GM19395 (cell line): Measurements from ENCODE around the gene FAM120A.

Experiments
- ATAC-seq: cut with Tn5 transposase; IDR thresholded peaks from one replicate; pipeline ENCODE4 v1.9.1; 2021; ENCODE audit warnings: mild to moderate bottlenecking, moderate library complexity; ENCODE audit not compliant: unreplicated experiment

FAM120A gene

DNA sequence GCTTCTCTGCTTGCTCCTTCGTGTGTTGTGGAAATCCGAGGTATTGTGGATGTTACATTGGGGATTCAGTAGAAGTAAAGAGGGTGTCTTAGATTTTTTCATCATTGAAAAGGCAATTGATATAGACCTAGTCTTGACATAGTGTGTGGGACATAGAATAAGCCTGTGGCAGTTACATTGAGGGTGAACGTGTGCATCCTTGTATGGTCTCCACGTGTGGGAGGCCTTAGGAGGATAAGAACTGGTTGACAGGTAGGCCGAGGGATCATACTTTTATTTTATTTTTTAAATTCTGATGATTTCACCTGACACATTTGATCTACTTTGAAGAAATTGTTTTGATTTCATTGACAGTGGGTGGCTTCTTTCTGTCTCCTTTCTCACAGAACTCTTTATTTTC lies 18.9 kb downstream of the FAM120A start:
- no peak for ATAC-seq

GRCh38 chr9:93471124-93471523 lies 19.6 kb downstream of the FAM120A start:
- no peak for ATAC-seq

DNA sequence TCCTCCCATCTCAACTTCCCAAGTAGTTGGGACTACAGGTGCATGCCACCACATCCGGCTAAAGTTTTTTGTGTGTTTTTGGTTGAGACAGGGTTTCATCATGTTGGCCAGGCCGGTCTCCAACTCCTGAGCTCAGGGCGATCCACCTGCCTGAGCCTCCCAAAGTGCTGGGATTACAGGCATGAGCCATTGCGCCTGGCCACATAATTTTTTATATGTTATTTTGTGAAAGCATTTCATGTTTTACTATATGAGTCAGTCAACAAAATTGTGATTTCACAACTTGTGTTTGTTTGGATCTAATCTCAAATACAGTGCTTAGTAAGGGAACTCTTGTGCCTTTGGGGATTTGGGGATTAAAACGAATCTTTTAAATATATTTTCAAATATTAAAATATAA lies 21.9 kb downstream of the FAM120A start:
- no peak for ATAC-seq

DNA sequence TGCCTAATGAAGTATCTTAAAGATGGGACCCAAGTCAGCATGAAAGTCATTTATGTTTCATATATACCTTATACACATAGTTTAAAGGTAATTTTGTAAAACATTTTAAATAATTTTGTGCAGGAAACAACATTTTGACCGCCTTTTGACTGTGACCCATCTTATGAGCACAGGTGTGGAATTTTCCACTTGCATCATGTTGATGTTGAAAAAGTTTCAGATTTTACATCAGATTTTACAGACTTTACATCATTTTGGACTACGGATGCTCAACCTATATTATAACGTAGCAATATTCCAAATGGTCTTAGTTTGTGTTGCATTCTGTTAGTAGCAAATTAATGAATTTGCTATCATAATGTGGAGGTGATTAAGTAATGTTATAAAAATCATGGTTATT lies 23.6 kb downstream of the FAM120A start:
- ATAC-seq = no peak

- no peak for ATAC-seq
Observed at GRCh38 chr9:93475856-93476255, 24.4 kb downstream of the FAM120A start.

- no peak for ATAC-seq
Observed at GRCh38 chr9:93476924-93477323, 25.4 kb downstream of the FAM120A start.

DNA sequence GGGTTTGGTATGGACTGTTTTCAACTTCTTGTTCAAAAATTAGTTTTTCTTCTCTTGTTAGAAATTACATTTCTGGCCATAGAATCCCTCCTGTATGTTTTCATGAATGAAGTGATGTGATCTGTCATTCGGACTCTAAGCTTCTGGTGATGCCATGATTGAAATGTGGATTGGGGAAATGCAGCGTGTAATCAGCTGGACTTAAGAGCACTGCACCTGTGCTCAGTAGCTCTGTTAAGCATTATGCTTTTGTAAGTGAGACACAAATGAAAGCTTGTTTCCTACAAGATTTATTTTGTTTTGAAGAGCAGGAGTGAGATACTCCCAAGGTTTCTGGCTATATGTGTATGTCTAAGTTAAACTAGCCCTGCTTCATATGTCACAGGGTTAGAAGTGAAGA lies 25.9 kb downstream of the FAM120A start:
- no peak for ATAC-seq

DNA sequence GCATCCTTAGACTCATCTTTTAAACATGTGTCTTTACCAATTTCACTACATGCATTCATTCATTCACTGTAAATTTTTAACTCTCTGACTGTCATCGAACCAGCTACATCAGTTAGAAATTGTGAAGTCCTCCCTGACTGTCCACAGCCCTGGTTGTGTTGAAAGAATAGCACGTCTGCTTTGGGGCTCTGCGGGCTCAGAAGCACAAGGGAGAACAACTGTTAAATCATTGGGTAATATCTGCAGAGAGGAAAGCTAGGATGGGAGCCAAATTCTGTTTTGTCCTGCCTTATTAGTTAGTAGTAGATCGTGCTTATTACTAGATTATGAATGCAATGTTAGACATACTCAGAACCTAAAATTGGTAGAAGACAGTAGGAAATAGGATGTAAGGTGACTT lies 28.2 kb downstream of the FAM120A start:
- no peak for ATAC-seq

- ATAC-seq = no peak
Observed at GRCh38 chr9:93480262-93480661, 28.8 kb downstream of the FAM120A start.

GRCh38 chr9:93480728-93481324 lies 29.3 kb downstream of the FAM120A start:
- ATAC-seq = no peak

DNA sequence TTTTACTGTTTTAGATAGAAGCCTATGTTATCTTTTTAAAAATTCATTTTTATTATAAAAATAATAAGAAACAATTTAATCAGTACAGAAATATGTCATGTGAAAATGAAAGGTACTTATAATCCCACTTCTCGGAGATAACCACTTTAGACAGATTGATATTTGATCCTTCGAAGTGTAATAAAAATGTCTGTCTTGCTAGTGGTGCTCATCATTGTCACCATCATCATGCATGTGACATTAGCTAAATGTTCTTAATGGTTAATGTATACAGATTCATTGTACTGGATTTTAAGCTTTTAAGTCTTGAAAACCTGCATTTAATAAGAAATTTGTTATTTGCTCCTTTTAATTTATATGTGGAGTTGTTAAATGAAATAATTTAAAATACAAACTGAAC lies 32.0 kb downstream of the FAM120A start:
- no peak for ATAC-seq

- no peak for ATAC-seq
Observed at GRCh38 chr9:93486268-93486667, 34.8 kb downstream of the FAM120A start.

DNA sequence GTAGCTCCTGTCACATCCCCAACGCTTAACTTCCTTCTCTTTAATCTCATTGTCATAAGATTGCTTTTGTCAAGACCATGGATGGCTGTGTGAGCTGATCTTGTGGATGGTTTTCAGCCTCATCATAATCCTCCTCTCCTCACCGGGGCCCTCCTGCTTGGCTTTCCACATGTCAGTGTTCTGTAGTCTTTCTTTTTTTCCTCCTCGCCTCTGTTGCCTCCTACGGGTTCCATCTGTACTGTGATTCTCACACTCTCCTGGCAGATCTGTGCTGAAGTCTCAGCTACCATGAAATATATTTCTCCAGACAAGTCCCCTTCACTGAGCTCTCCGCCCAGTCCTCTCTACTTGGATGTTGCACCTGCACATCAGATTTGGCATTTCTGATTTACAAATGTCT lies 36.8 kb downstream of the FAM120A start:
- no peak for ATAC-seq

GRCh38 chr9:93491593-93492232 lies 40.2 kb downstream of the FAM120A start:
- ATAC-seq = no peak

GRCh38 chr9:93492327-93492726 lies 40.8 kb downstream of the FAM120A start:
- no peak for ATAC-seq

DNA sequence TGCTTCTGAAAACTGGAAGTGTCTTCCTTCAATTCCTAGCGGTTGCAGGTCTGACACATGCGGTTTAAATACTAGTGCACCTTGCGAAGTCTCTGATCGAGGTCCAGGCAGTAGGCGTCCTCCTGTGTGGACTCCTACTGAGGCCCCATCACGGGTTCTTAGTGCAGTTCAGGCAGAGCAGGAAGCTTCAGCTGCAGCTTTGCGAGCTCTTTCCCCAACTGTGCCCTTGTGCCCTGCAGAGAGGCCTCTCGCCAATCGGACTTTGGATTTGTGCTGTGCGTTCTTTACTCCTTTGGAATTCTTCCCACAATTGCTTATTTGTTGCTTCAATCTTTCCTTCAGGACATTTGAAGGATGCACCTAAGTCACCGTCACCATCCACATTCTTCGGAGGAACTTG lies 42.5 kb downstream of the FAM120A start:
- no peak for ATAC-seq

GRCh38 chr9:93496285-93496684 lies 44.8 kb downstream of the FAM120A start:
- ATAC-seq = no peak

DNA sequence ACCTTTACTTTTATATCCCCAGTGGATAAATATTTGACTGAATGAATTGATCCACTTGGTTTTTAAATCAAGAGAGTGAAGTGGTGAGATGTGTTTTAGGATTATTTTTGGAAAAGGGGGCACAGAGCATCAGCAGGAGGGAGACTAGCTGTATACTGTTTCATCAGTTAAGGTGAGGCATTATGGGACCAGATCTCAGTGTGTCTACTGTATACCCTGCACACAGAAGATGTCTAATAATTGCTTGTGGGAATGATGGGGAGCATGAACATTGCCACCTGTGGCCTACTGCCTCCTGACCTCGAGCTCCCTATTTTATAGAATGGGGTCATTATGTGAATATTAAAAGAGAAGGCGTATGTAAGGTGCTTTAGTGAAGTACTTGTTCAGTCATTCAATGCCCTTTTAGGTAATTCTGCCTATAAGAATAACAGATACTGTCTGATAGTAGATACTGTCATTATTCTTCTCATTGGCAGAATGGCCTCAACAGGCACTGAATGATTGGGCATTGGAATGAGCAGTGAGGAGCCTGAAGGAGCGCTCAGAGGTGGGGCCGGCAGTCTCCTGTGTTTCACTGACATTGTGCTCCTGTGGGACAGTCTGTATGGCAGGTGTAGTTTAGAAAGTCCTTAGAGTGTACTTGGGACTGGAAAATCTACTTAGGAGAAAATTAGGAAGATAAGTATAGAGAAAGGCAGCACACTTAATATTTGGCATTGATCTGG lies 49.2 kb downstream of the FAM120A start:
- ATAC-seq = no peak

DNA sequence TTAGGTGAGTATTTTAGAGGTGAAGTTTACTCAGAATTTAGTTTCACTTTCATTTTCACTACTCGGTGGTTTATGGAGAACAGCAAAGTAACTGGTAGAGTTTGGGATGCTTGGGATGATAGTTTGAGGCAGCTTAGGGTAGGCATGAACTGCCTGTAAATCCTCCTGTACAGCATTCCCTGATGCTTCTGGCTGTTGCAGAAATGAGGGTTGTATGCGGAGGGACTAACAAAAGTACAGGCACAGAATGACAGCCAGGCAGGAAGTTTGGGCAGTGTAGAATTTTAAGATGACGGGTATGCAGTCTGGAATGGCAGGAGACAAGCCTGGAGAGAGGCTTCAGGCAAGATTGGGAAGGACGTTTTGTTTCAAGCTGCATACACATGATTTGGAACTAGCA lies 49.9 kb downstream of the FAM120A start:
- ATAC-seq = no peak

DNA sequence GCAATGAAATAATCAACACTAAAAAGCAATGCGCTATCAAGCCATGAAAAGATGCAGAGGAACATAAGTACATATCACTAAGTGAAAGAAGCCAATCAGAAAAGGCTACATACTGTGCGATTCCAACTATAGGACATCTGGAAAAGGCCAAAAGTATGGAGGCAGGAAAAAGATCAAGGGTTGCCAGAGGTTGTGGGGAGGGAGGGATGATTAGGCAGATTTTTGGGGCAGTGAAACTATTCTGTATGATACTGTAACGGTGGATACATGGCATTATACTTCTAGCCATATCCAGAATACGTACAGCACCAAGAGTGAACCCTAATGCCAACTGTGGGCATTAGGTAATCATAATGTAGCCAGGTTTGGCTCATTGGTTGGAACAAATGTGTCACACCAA lies 51.9 kb downstream of the FAM120A start:
- ATAC-seq = no peak

DNA sequence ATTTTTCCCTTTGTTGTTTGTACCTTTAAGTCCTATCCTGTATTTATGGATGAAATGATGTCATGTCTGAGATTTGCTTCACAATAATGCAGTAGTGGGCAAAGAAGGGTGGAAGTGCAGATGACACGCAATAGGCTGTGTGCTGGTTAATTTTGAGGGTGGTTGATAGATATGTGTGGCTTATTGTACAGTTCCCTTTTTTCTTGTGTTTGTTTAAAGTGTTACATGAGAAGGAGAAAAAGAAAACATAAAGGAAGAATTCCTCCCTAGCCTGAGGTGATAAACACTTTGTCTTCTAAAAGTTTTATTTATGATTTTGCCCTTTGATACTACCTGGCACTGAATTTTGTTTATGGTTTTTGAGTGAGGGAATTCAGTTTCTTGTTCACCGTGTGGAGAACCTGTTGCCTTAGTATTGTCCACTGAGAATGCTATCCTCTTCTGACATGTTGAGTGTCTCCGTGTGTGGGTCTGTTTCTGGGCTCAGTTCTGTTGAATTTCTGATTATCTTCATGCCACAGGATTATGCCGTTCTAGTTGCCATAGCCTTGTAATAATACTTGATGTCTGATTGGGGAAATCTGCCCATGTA lies 54.2 kb downstream of the FAM120A start:
- ATAC-seq = no peak

GRCh38 chr9:93507768-93508167 lies 56.3 kb downstream of the FAM120A start:
- ATAC-seq = no peak
